ENCODE results near the gene NAGLU.

NAGLU gene

GRCh38 chr17:42536048-42536371, at the start of gene NAGLU:
TSS of gene NAGLU (plus strand) at chr17:42536241. CDS start at chr17:42536273, 32 bp downstream.
- DNase-seq (ENCODE audit: low read depth in 1 of 2, low spot score in 1 of 2): peak; percentile 94 to 99
- in situ Hi-C loops (cut with HindIII; ENCODE audit: low pct_unique_long_range_greater_than_20kb, low sequenced_read_pairs): no loop called here
- no peak for TF ChIP-seq JUND (IDR thresholded peaks at IDR 0.05; ENCODE audit: low read depth)

- no peak for TF ChIP-seq JUND (IDR thresholded peaks at IDR 0.05; ENCODE audit: low read depth)
- in situ Hi-C loops (cut with HindIII; ENCODE audit: low pct_unique_long_range_greater_than_20kb, low sequenced_read_pairs): no loop called here
- DNase-seq (ENCODE audit: low read depth in 1 of 2, low spot score in 1 of 2): no peak
These were observed 48.0 kb upstream of the NAGLU start for GRCh38 chr17:42488032-42488431.

- DNase-seq (ENCODE audit: low read depth in 1 of 2, low spot score in 1 of 2): no peak
- TF ChIP-seq JUND (IDR thresholded peaks at IDR 0.05; ENCODE audit: low read depth): no peak
- in situ Hi-C loops (cut with HindIII; ENCODE audit: low pct_unique_long_range_greater_than_20kb, low sequenced_read_pairs): no loop called here
These were observed 42.7 kb upstream of the NAGLU start for GRCh38 chr17:42493319-42493718.

DNA sequence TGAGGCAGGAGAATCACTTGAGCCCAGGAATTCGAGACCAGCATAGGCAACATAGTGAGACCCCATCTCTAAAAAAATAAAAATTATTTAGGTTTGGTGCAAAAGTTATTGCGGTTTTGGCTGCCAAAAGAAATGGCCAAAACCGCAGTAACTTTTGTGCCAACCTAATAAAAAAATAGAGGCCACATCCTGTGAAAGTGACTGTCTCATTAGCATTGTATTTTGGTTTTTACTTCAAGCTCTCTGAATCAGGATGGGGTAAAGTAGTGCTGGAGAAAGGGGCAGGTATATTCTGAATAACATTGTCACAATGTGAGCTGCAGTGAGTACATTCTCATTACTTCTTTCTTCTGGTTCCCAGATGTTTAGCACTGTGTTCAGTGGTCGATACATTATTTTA, 41.4 kb upstream of the NAGLU start:
- no peak for TF ChIP-seq JUND (IDR thresholded peaks at IDR 0.05; ENCODE audit: low read depth)
- in situ Hi-C loops (cut with HindIII; ENCODE audit: low pct_unique_long_range_greater_than_20kb, low sequenced_read_pairs): no loop called here
- DNase-seq (ENCODE audit: low read depth in 1 of 2, low spot score in 1 of 2): no peak

DNA sequence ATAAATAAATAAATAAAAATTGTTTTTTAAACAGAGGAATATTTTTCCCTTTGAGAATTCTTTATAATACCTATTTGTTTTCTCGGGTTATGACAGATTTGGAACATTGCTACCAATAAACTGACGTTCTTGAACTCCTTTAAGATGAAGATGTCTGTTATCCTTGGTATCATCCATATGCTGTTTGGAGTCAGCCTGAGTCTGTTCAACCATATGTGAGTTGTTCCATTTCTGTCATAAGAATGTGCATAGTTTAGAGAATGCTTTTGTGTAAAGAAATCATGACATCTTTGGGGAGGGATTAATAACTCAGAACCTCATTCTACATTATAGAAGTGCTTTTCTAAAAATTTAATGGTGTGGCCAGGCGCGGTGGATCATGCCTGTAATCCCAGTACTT, 37.2 kb upstream of the NAGLU start:
- in situ Hi-C loops (cut with HindIII; ENCODE audit: low pct_unique_long_range_greater_than_20kb, low sequenced_read_pairs): no loop called here
- no peak for DNase-seq (ENCODE audit: low read depth in 1 of 2, low spot score in 1 of 2)
- TF ChIP-seq JUND (IDR thresholded peaks at IDR 0.05; ENCODE audit: low read depth): no peak

- DNase-seq (ENCODE audit: low read depth in 1 of 2, low spot score in 1 of 2): no peak
- in situ Hi-C loops (cut with HindIII; ENCODE audit: low pct_unique_long_range_greater_than_20kb, low sequenced_read_pairs): no loop called here
These were observed 34.0 kb upstream of the NAGLU start for GRCh38 chr17:42502091-42502490.

DNA sequence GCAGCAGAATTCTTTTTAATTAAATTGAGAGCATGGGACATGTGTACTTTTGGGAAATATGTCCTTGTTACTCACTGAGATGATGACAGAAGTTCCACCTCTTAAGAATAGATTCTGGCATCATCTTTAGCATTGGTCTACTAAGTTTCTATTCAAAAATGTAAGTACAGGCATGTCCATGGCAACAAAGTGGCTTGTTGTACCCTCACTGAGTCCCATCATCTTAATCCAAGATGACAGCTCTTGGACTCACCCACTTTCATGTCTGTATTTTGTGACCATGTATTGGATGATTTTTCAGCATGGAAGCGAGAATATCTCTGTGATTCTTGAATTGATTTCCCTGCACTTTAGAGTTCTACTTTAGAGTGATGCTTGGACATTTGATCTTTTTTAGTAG, 33.1 kb upstream of the NAGLU start:
- in situ Hi-C loops (cut with HindIII; ENCODE audit: low pct_unique_long_range_greater_than_20kb, low sequenced_read_pairs): no loop called here
- TF ChIP-seq JUND (IDR thresholded peaks at IDR 0.05; ENCODE audit: low read depth): no peak
- no peak for DNase-seq (ENCODE audit: low read depth in 1 of 2, low spot score in 1 of 2)

More at GRCh38 chr17:42502091-42502490, 34.0 kb upstream of the NAGLU start:
- no peak for TF ChIP-seq JUND (IDR thresholded peaks at IDR 0.05; ENCODE audit: low read depth)

- no peak for TF ChIP-seq JUND (IDR thresholded peaks at IDR 0.05; ENCODE audit: low read depth)
- in situ Hi-C loops (cut with HindIII; ENCODE audit: low pct_unique_long_range_greater_than_20kb, low sequenced_read_pairs): no loop called here
- no peak for DNase-seq (ENCODE audit: low read depth in 1 of 2, low spot score in 1 of 2)
These were observed 28.4 kb upstream of the NAGLU start for GRCh38 chr17:42507671-42508070.

- TF ChIP-seq JUND (IDR thresholded peaks at IDR 0.05; ENCODE audit: low read depth): no peak
- DNase-seq (ENCODE audit: low read depth in 1 of 2, low spot score in 1 of 2): no peak
- in situ Hi-C loops (cut with HindIII; ENCODE audit: low pct_unique_long_range_greater_than_20kb, low sequenced_read_pairs): no loop called here
These were observed 27.4 kb upstream of the NAGLU start for GRCh38 chr17:42508426-42509165.

DNA sequence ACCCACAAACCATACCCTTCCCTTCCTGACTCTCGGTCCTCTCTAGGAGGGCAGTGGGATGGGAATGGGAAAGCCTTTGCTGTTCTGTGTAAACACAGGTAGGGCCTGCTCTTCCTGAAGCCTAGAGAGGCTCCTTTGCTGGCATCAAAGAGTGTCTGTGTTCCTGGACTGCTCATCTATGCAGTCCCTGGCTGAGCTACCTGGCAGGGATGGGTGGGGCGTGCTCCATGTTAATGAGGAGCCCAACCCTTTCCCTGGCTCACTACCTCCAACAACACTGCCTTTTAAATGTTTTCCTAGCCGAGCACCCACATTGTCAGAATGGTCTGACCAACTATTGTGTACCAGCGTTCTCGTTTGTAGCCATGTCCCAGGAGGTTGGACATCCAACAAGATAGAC, 26.6 kb upstream of the NAGLU start:
- in situ Hi-C loops (cut with HindIII; ENCODE audit: low pct_unique_long_range_greater_than_20kb, low sequenced_read_pairs): no loop called here
- DNase-seq (ENCODE audit: low read depth in 1 of 2, low spot score in 1 of 2): no peak
- no peak for TF ChIP-seq JUND (IDR thresholded peaks at IDR 0.05; ENCODE audit: low read depth)

- in situ Hi-C loops (cut with HindIII; ENCODE audit: low pct_unique_long_range_greater_than_20kb, low sequenced_read_pairs): no loop called here
- no peak for TF ChIP-seq JUND (IDR thresholded peaks at IDR 0.05; ENCODE audit: low read depth)
- no peak for DNase-seq (ENCODE audit: low read depth in 1 of 2, low spot score in 1 of 2)
These were observed 26.2 kb upstream of the NAGLU start for GRCh38 chr17:42509841-42510240.

DNA sequence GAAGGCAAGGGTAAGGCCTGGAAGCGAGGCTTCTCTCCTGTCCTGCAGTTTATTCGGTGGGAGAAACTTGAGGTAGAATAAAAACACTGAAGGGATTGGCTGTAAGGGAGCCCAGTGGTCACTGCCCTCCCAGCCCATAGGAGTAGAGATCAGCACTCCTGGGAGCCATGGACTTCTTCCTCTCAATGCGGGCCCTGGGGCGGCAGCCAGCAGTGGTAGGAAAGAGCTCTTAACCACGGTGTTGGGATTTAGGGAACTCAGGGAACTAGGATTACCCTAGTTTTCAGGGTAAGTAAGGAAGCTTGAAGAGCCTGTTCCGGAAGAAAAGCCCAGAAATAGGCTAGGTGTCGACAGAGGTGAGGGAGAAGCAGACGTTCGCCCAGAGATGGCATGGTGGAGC, 23.8 kb upstream of the NAGLU start:
- in situ Hi-C loops (cut with HindIII; ENCODE audit: low pct_unique_long_range_greater_than_20kb, low sequenced_read_pairs): no loop called here
- TF ChIP-seq JUND (IDR thresholded peaks at IDR 0.05; ENCODE audit: low read depth): no peak
- DNase-seq (ENCODE audit: low read depth in 1 of 2, low spot score in 1 of 2): no peak

DNA sequence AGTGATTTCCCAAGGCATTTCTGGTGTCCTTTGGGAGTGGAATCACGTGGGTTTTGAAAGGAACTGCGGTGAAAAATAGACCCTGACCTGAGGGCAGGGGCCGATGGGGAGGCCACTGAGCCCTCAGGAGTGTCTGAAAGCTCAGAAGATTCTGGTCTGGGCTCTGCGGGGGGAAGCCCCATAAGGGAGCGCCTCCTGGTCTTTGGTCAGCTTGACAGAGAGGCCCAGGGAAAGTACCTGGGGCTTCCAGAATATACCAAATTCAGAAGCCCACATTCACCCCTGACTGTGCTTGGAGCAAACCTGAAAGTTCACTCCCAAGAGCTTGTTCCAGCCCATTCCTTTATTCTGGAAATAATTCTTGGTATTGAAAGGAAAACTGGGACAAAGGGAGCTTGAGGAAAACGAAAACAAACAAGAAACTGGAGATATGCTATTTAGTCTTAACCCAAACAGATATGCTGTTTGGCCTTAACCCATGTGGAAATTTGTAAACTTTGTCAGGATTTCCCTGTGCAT, 23.2 kb upstream of the NAGLU start:
- no peak for TF ChIP-seq JUND (IDR thresholded peaks at IDR 0.05; ENCODE audit: low read depth)
- no peak for DNase-seq (ENCODE audit: low read depth in 1 of 2, low spot score in 1 of 2)
- in situ Hi-C loops (cut with HindIII; ENCODE audit: low pct_unique_long_range_greater_than_20kb, low sequenced_read_pairs): no loop called here

- in situ Hi-C loops (cut with HindIII; ENCODE audit: low pct_unique_long_range_greater_than_20kb, low sequenced_read_pairs): no loop called here
- no peak for TF ChIP-seq JUND (IDR thresholded peaks at IDR 0.05; ENCODE audit: low read depth)
- DNase-seq (ENCODE audit: low read depth in 1 of 2, low spot score in 1 of 2): no peak
These were observed 22.4 kb upstream of the NAGLU start for GRCh38 chr17:42513686-42514085.
